GM18519 (cell line): Measurements from ENCODE around the gene SPRTN.

ENCODE experiments used
- ATAC-seq: cut with Tn5 transposase; IDR thresholded peaks from one replicate; pipeline ENCODE4 v1.9.1; 2021; ENCODE audit warnings: mild to moderate bottlenecking, moderate library complexity; ENCODE audit not compliant: unreplicated experiment, low FRiP score

Gene SPRTN

DNA sequence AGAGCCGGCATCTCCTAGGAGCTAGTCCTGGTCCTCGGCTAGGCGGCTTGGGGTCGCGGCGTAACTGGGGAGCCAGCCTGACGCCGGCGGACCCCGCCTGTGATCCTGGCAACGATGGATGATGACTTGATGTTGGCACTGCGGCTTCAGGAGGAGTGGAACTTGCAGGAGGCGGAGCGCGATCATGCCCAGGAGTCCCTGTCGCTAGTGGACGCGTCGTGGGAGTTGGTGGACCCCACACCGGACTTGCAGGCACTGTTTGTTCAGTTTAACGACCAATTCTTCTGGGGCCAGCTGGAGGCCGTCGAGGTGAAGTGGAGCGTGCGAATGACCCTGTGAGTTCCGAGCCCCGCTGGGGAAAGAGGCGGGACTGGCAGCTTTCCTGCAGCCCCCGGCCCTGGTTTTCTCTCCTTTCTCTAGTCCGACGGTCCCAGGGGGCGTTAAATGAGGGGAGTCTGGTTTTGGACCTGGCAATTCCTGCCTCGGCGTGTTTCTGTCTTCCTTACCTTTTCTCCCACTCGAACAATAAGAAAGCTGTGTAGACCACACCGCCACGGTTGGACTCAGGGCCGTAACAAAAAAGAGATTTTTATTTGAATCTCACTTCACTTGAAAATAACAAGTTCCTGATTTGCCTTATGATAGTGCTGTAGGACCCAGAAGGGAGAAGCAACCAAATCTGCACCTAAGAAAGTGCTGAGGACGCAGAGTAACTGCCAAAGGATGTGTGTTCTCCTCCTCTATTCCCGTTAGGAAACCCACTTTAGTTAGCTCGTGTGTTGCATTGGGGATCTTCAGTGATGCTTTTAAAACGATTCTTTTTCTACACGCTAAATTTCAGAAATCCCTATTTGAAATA is at the start of gene SPRTN:
TSS of gene SPRTN (plus strand) at position 24 of the 859 bp plus-strand sequence. CDS start at position 115, 91 bp downstream.
- ATAC-seq: peak; percentile 2

- ATAC-seq: no peak
Observed at GRCh38 chr1:231295938-231296337, 42.2 kb upstream of the SPRTN start.

GRCh38 chr1:231301990-231302389 is 36.1 kb upstream of the SPRTN start:
- no peak for ATAC-seq

- ATAC-seq: no peak
Observed at GRCh38 chr1:231310391-231310934, 27.6 kb upstream of the SPRTN start.

GRCh38 chr1:231311720-231312431 is 26.2 kb upstream of the SPRTN start:
- ATAC-seq: no peak

GRCh38 chr1:231312432-231312788 is 25.7 kb upstream of the SPRTN start:
- no peak for ATAC-seq

GRCh38 chr1:231313661-231314060 is 24.4 kb upstream of the SPRTN start:
- ATAC-seq: no peak

DNA sequence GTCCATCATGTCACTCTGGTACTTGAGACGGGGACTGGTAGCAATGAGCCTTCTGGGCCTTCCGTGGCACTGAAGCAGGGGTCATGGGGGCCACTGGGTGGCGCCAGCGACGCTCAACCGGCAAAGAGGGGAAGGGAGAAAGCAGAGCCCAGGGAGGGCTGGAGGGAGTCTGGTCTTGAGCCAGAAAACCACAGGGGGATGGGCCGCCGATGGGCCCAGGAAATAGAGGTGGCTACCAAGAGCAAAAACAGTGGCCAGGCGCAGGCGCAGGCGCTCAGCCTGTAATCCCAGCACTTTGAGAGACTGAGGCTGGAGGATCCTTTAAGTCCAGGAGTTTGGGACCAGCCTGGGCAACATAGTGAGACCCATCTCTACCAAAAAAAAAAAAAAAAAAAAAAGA is 22.2 kb upstream of the SPRTN start:
- ATAC-seq: no peak

DNA sequence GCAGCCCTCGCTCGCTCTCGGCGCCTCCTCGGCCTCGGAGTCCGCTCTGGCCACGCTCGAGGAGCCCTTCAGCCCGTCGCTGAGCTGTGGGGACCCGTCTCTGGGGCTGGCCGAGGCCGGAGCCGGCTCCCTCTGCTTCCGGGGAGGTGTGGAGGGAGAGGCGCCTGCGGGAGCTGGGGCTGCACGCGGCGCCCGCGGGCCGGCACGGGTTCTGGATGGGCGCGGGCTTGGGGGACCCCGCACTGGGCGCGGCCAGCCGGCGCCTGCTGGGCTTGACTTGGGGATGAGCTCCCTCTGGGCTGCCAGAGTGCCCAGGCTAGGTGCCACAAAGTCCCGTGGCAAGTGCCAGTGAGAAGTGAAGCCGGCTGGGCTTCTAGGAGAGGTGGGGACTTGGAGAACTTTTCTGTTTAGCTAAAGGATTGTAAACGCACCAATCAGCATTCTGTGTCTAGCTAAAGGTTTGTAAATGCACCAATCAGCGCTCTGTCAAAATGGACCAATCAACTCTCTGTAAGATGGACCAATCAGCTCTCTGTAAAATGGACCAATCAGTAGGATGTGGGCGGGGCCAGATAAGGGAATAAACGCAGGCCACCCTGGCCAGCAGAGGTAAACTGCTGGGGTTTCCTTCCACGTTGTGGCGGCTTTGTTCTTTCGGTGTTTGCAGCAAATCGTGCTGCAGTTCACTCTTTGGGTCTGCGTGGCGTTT is 20.6 kb upstream of the SPRTN start:
- ATAC-seq: no peak

- ATAC-seq: no peak
Observed at GRCh38 chr1:231318015-231318355, 20.1 kb upstream of the SPRTN start.

- ATAC-seq: no peak
Observed at GRCh38 chr1:231318568-231318967, 19.5 kb upstream of the SPRTN start.

DNA sequence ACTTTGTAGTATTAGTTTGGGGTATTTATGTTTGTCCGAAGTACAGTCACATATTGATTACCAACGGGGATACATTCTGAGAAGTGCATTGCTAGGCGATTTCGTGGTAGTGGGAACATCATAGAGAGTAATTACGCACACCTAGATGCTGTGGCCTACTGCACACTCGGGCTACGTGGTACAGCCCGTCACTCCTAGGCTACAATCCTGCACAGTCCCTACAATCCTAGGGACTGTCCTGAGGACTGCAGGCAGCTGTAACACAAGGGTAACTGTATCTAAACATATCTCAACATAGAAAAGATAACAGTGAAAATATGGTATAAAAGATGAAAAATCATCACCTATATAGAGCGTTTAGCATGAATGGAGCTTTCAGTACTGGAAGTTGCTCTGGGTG is 19.0 kb upstream of the SPRTN start:
- no peak for ATAC-seq

- ATAC-seq: no peak
Observed at GRCh38 chr1:231322880-231323530, 15.1 kb upstream of the SPRTN start.

GRCh38 chr1:231324660-231325059 is 13.4 kb upstream of the SPRTN start:
- ATAC-seq: no peak

GRCh38 chr1:231326248-231326647 is 11.8 kb upstream of the SPRTN start:
- no peak for ATAC-seq

GRCh38 chr1:231327617-231328016 is 10.5 kb upstream of the SPRTN start:
- no peak for ATAC-seq

DNA sequence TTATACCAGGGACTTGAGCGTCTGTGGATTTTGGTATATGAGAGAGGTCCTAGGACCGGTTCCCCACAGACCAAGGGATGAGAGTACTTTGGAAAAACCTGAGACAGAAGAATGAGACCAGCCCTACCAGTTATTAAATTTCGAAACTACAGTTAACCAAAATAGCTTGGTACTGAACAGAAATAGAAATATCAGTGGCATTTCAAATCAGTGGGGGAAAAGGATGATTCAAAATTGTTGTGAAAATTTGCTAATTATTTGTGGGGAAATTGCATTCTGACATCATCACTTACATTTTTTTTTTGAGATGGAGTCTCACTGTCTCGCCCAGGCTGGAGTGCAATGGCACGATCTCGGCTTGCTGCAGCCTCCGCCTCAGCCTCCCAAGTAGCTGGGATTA is 8.6 kb upstream of the SPRTN start:
- no peak for ATAC-seq

DNA sequence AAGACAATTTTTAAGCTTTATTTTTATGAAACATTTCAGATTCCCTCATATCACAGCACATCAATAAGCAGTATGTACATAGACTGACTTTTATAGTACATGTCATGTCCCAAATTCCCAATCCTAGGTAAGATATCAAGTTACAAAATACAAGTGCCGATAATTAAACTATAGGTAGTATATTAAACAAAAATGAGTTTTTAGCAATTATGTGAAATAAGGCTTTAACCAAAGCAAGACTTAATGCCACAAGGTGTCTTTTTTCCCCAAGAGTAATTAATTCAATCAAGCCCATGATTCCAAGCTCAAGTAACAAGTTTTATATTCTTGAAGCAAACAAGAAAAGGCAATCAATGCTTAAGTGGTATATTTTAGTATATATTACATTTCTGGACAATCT is 5.3 kb upstream of the SPRTN start:
- no peak for ATAC-seq

GRCh38 chr1:231334079-231334666 is 3.9 kb upstream of the SPRTN start:
- no peak for ATAC-seq

DNA sequence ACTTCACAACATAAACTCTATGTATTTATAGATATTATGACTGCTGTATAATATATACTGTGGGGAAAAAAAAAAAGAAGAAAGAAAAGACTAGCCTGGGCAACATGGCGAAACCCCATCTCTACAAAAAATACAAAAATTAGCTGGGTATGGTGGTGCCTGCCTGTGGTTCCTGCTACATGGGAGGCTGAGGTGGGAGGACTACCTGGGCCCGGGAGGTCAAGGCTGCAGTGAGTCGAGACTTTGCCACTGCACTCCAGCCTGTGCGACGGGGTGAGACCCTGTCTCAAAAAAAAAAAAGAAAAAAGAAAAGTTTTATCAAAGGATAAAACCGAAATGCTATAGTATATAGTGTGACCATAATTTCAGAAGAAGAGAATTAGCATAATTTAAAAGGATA is 3.1 kb upstream of the SPRTN start:
- ATAC-seq: no peak
